Inferior parietal cortex (tissue), 1 donor: ENCODE measurements around the gene MAGEB5.
"Not testable (repeated sequence)": the region's sequence is repeated elsewhere in the genome, so short reads cannot be mapped to it uniquely, and the experiment has no call there.

Source experiments
- DNase-seq: peaks from one replicate; pipeline ENCODE4 v3.0.0-alpha.2; 2016; ENCODE audit errors: extremely low spot score

The MAGEB5 gene

GRCh38 chrX:26215869-26216268 lies at the start of gene MAGEB5:
Gene MAGEB5, plus strand, starts transcription at chrX:26216169. Its CDS starts 1,133 bp downstream, at chrX:26217302.
- no peak for DNase-seq

DNA sequence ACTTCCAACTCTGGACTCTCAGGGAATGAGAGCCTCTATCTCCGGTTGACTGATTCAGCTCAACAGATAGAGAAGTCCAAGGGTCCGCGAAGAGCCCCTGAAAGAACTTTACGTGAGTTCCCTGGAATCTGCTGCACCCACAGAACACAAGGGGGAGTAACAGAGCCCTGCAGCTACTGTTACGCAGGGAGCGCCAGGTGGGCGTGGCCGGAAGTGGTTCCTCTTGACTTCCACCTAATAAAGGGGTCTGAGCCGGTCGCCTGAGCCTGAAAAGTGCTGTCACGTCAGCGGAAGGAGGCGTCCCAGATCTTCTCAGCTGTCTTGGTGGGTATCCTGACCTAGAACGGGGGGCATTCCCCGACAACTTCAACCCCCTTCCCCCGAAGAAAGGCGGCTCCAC lies 23.8 kb upstream of the MAGEB5 start, which contains the start of gene MAGEB6:
TSS of gene MAGEB6 (plus strand) at position 237 of the 400 bp plus-strand sequence. CDS start 1,407 bp downstream, outside the sequence.
- no peak for DNase-seq

DNA sequence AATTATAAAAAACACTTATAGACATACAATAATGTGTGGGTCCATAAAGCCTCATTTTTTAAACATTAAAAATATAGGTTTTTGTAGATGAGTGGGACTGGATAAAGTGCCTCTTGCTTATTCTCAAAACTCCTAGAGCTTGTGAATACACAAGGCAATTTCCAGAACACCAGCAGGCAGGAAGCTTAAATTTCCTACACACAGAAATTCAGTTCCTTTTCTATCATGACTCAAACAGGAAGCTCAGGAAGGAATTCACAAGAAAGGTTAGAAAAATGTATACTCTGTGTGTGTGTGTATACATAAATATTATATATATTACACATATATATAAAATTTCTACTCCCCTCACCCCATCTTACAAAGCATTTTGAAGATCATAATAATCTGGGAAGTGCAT lies 12.4 kb upstream of the MAGEB5 start:
- DNase-seq: no peak

GRCh38 chrX:26204717-26205116 lies 11.3 kb upstream of the MAGEB5 start:
- not testable (repeated sequence) for DNase-seq

DNA sequence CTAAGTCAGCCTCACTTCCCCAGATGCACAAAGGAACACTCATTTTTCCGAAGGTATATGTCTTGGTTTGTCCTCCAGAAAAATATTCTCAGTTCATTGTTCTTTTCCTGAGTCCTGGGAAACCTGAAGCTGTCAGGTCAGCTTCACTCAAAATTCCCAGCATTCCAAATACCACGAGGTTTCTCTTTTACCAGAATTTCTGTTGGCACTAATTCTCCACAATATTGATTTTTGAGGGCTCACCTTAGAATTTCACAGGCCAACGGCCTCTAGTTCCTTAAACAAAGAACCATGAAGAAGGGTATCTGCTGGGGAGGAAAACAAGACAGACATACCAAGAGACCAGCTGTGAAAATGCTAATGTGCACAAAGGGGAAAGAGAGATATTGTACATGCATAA lies 8.0 kb upstream of the MAGEB5 start:
- DNase-seq: no peak

DNA sequence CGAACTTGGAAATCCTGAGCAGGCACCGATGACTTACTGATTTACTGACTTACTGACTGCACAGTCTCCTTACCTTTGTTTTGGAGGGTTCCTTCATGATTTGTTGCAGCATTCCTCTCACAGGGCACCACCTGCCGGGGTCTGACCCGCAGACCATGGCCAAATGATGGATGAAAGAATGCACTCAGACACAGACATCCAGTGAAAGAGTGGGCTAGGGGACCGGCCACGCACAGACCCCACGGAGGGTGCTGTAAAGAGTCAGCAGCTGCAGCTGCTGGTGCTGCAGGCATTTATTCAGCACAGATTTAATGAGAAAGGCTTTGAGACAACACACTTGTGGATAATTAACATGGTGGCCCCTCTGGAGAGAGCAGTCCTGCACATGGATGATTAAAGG lies 3.4 kb downstream of the MAGEB5 start:
- no peak for DNase-seq

DNA sequence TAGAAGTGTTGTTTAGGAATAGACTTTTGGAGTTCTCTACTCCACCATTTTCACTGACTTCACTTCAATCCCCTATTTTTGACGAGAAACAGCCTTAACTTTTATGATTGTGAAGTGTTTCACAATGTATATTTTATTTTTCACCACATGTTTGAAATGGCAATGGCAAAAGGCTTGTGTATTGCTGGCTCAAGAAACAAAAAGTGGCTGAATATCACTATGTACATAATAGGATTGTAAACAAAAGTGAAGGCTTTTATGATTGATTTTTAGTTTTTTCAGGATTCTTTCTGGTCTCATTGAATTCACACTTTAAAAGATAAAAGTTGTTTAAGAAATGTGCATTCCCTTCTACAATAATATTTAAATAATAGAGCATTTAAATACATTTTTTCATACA lies 18.2 kb downstream of the MAGEB5 start:
- no peak for DNase-seq

GRCh38 chrX:26253526-26253925 lies 37.6 kb downstream of the MAGEB5 start:
- no peak for DNase-seq

DNA sequence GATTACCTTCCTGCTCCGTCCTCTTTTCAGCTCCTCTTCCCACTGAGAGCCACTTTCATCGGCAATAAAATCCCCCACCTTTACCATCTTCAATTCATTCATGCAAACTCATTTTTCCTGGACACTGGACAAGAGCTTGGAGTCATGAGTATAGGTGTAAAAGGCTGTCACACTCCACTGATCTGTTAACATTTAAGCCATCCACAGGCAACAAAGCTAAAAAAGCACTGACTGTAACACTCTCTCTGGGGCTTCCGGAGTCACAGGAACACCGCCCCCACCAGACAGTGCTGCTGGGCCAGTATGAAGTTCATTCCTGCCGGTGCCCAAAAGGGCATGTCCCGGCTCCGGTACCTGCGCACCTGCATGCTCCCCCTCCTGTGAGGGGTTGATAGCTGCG lies 38.5 kb downstream of the MAGEB5 start:
- DNase-seq: no peak

DNA sequence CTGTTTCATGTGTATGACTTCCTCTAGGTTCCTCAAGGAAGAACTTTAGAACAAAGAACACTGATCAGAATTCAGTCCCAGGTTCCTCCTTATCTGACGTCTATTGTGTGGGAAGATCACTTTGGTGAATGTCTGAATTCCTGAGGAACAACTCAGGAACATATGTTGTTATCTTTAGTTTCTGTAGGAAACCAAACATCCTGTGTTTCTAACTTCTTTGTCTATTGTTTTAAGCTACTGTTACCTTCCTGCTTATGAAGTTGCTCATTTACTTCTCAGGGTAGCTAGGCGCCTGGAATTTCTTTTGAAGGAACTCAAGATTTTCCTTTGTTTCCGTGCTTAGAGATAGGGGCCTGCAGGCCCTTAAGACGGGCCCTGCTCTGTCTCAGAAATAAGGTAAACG lies 46.2 kb downstream of the MAGEB5 start:
- no peak for DNase-seq
